Prostate gland (tissue), 2 donors: ENCODE measurements around the gene CCDC92.

Experiments used
- CTCF ChIP-seq, 4 experiments: fragments of 200-600 bp in 2 of 4; fragments of 450-650 bp in 2 of 4; sonication (generic) in 2 of 4; IDR thresholded peaks; 1 replicate in 3 of 4; 2 replicates in 1 of 4; pipeline ENCODE4 v1.5.1; 2016 to 2019; ENCODE audit warnings: antibody characterized with exemption in 4 of 4, mild to moderate bottlenecking in 2 of 4, moderate library complexity in 2 of 4
- POLR2A ChIP-seq: fragments of 450-650 bp; IDR thresholded peaks from one replicate; pipeline ENCODE4 v1.6.1; 2016; ENCODE audit warnings: antibody characterized with exemption, mild to moderate bottlenecking
- POLR2AphosphoS5 ChIP-seq: sonication (generic); formaldehyde crosslinking; IDR thresholded peaks from one replicate; pipeline ENCODE4 v1.6.1; 2017; ENCODE audit warnings: antibody characterized with exemption

GRCh38 chr12:123897221-123897620 is 75.4 kb downstream of the CCDC92 start:
- no peak for TF ChIP-seq CTCF (IDR thresholded peaks at IDR 0.05)
- no peak for TF ChIP-seq POLR2A
- TF ChIP-seq POLR2AphosphoS5 = no peak
